NCI-H82 (cell line): Measurements from ENCODE around the gene ZFP92.
A peak's percentile ranks its signal among the peaks of the same experiment; 100 is the strongest.

Experiments used
- DNase-seq: peaks from one replicate; lab custom pipeline; 2025; lab: John Stamatoyannopoulos, UW

Gene ZFP92

DNA sequence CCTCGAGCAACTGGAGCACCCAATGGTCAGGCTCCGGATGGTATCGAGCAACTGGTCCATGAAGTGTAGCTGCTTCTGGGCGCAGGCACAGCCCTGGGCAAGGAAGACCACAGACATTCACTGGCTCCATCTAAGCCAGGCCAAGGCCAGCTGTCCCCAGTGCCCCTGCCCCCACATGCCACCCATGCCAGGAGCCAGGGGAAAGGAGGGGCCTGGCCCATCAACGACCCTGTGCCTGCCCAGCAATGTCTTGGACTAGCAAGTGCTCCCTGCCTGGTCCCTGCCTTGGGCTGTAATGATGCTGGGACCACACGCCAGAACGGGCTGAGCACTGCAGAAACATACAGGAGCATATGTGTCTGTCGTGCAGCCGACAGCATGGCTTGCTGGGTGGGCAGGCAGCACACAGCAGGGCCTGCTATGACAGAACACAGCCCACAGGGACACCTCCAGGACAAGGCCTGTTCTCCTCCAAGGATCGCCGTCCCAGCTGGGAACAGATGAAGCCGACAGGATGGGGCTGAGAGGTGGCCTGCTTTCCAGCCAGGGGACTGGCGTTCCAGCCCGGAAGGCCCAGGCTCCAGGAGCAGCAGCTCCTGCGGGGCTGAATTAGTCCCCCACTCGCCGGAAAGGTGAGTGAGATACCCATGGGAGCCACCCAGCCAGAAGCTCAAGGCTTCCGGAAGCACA is 46.0 kb downstream of the ZFP92 start:
- DNase-seq, result no peak

DNA sequence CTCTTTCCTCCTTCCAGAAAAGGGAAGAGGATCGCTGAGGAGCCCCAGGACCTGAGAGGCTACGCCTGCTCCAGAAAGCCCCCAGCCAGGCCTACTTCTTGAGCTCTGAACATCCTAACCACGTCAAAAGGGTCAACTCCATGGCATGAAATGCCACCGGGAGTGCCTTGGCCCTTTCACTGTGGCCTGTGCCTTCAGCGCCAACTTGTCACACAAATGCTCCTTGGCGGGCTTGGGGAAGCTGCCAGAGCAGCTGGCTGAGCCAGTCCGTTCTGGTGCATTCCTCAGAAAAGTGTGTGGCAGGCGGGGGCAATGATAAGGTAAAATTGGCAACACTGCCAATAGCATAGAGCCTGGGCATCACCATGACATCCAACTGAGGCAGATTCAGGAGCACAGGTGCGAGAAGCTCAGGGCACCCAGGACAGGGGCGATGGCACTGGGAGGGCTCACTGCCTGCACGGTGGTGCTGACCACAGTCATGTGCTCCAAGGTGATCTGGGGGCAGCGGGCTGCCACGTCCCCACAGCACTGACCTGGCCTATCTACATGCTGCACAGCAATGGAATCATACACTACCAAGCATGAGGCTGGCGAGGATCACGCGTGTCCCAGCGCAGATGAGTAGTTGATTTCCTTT is 46.7 kb downstream of the ZFP92 start:
- no peak for DNase-seq

DNA sequence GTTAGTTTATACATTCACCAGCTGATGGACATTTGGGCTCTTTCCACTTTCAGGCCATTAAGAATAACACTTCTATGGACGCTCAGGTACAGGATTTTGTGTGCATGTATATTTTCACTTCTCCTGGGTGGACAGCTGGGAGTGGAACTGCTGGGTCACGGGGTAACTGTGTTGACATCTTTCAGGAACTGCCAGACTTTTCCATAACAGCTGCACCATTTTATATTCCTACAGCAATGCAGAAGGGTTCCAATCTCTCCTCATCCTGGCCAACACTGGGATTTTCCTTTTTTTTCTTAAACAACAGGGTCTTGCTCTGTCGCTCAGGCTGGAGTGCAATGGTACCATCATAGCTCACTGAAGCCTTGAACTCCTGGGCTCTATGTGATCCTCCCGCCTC is 47.2 kb downstream of the ZFP92 start:
- no peak for DNase-seq

DNA sequence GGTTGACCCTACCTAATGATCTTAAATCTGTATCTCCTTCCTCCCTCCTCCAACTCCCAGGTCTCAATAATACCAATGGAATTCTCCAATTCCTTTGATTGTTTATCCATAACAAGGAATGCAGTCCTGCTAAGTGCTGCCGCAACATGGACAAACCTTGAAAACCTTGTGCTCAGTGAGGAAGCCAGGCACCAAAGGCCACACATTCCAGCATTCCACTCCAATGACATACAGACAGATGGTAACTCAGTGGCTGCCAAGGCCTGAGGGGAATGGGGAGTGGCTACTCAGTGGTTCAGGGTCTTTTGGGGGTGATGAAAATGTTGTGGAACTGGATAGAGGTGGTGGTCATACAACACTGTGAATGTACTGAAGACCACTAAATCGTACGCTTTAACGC is 48.7 kb downstream of the ZFP92 start:
- DNase-seq, result no peak

DNA sequence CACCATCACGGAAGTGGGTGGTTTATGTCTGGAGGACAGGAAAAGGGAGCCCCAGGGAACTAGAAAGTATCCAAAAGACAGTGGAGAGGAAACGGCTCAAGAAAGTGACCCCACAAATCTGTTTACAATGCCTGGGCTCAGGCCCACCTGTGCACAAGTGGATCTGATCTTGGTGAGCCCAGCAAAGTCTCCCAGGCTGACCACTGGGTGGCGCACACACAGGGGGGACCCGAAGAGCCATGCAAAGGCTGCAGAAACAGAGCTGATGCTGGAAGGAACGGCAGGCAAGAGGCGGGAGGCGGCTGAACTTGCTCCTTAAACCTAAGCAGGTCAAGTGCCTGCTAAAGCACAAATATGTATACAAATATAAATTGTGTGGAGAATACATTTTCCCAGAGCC is 49.6 kb downstream of the ZFP92 start:
- peak; percentile 76 for DNase-seq
